Frontal cortex (tissue), 4 donors: Measurements from ENCODE around the gene FUT9. TPM values are rescaled to one million over a fixed set of nuclear protein-coding genes. Genes with fewer than 3 reads are reported as not detected.

Source experiments
- DNase-seq, 2 donors: peaks; one replicate each; pipeline ENCODE4 v3.0.0; 2012; ENCODE audit warnings: low spot score in 2 of 2
- FAIRE-seq: peaks from 2 replicates; lab custom pipeline; 2012; peaks lifted over from hg19 to GRCh38; lab: Jason Lieb, UNC
- total RNA-seq: library from RNA; depleted of rRNA; stranded (reverse); fragments of >200 nt; gene quantifications from one replicate; pipeline ENCODE4 v1.2.3, GENCODE V29; 2014
- donor health status: control.
- donor health status: control.
- donor health status: control.

Gene FUT9
- total RNA-seq, 1 donor from 2014 or later, result 55.8 TPM

GRCh38 chr6:96065213-96065612, 49.4 kb downstream of the FUT9 start:
- DNase-seq (no peak), FAIRE-seq (no peak)

GRCh38 chr6:96066376-96066775, 50.6 kb downstream of the FUT9 start:
- DNase-seq (no peak), FAIRE-seq (no peak)

GRCh38 chr6:96073555-96073954, 57.8 kb downstream of the FUT9 start:
- no peak for DNase-seq
- no peak for FAIRE-seq

- FAIRE-seq, result no peak
- no peak for DNase-seq
These were observed 58.2 kb downstream of the FUT9 start for GRCh38 chr6:96074006-96074405.

GRCh38 chr6:96075826-96076225, 60.1 kb downstream of the FUT9 start:
- DNase-seq (no peak), FAIRE-seq (no peak)

- FAIRE-seq (no peak), DNase-seq (no peak)
These were observed 71.0 kb downstream of the FUT9 start for GRCh38 chr6:96086745-96087144.

GRCh38 chr6:96089173-96089572, 73.4 kb downstream of the FUT9 start:
- FAIRE-seq (no peak), DNase-seq (no peak)

GRCh38 chr6:96094077-96094476, 78.3 kb downstream of the FUT9 start:
- FAIRE-seq (no peak), DNase-seq (no peak)

GRCh38 chr6:96099069-96099468, 83.3 kb downstream of the FUT9 start:
- FAIRE-seq (no peak), DNase-seq (no peak)

- DNase-seq, result no peak
- FAIRE-seq, result no peak
These were observed 85.8 kb downstream of the FUT9 start for GRCh38 chr6:96101564-96101963.

GRCh38 chr6:96104910-96105309, 89.1 kb downstream of the FUT9 start:
- no peak for FAIRE-seq
- DNase-seq, result no peak

- no peak for DNase-seq
- no peak for FAIRE-seq
These were observed 95.1 kb downstream of the FUT9 start for GRCh38 chr6:96110878-96111277.

GRCh38 chr6:96116674-96117073, 100.9 kb downstream of the FUT9 start:
- FAIRE-seq (no peak), DNase-seq (no peak)

GRCh38 chr6:96124778-96125177, 109.0 kb downstream of the FUT9 start:
- DNase-seq (peak in 1 of 2 donors; percentile 20), FAIRE-seq (no peak)

- no peak for FAIRE-seq
- no peak for DNase-seq
These were observed 122.6 kb downstream of the FUT9 start for GRCh38 chr6:96138406-96138805.

- DNase-seq (no peak), FAIRE-seq (no peak)
These were observed 126.4 kb downstream of the FUT9 start for GRCh38 chr6:96142142-96142541.

- FAIRE-seq (no peak), DNase-seq (no peak)
These were observed 134.7 kb downstream of the FUT9 start for GRCh38 chr6:96150431-96150830.

GRCh38 chr6:96151707-96152106, 135.9 kb downstream of the FUT9 start:
- FAIRE-seq (no peak), DNase-seq (no peak)

- DNase-seq (no peak), FAIRE-seq (no peak)
These were observed 136.4 kb downstream of the FUT9 start for GRCh38 chr6:96152114-96152708.

GRCh38 chr6:96153775-96154174, 138.0 kb downstream of the FUT9 start:
- FAIRE-seq (peak; percentile 26), DNase-seq (no peak)

- FAIRE-seq (no peak), DNase-seq (no peak)
These were observed 140.7 kb downstream of the FUT9 start for GRCh38 chr6:96156425-96156824.

GRCh38 chr6:96157018-96157565, 141.3 kb downstream of the FUT9 start:
- DNase-seq, result no peak
- FAIRE-seq, result no peak
